ENCODE measurements around the gene CBX8.

GRCh38 chr17:79760197-79760906 is 36.5 kb downstream of the CBX8 start:
- TF ChIP-seq CTCF (conservative IDR thresholded peaks at IDR 0.05 in 1 of 2, IDR thresholded peaks at IDR 0.05 in 1 of 2; ENCODE audit: extremely low read depth in 1 of 2, insufficient read depth in 1 of 2, low read depth in 1 of 2, low read length in 2 of 2), result no peak
- no peak for TF ChIP-seq EZH2 (IDR thresholded peaks at IDR 0.05; ENCODE audit: borderline replicate concordance, low read length)

Data from mammary epithelial cell (primary cell).